Transverse colon (tissue), 4 donors: ENCODE results near the gene IKZF3. TPM values are rescaled to one million over a fixed set of nuclear protein-coding genes. Genes with fewer than 3 reads are reported as not detected.

Experiments
- DNase-seq: peaks from one replicate; pipeline ENCODE4 v3.0.0-alpha.2; 2019
- H3K27ac ChIP-seq, 4 donors: fragments of 200-600 bp; sonication (generic); 2 replicates each; pipeline ENCODE4 v1.5.1; 2016 to 2018; ENCODE audit warnings: inconsistent platforms in 4 of 4
- H3K27me3 ChIP-seq: fragments of 200-600 bp; sonication (generic); 2 replicates; pipeline ENCODE4 v1.5.1; 2017; ENCODE audit warnings: inconsistent platforms
- H3K36me3 ChIP-seq, 4 donors: fragments of 200-600 bp; sonication (generic); 2 replicates each; pipeline ENCODE4 v1.5.1; 2017 to 2019; ENCODE audit warnings: inconsistent platforms in 4 of 4
- H3K4me1 ChIP-seq, 4 donors: fragments of 200-600 bp; sonication (generic); 2 replicates each; pipeline ENCODE4 v1.5.1; 2017 to 2020; ENCODE audit warnings: inconsistent platforms in 4 of 4
- H3K4me3 ChIP-seq, 4 donors: fragments of 200-600 bp; sonication (generic); 1 replicate in 1 of 4; 2 replicates in 3 of 4; pipeline versions ENCODE4 v1.5.1 to v1.6.1; 2017 to 2019; ENCODE audit warnings: inconsistent platforms in 4 of 4
- H3K9me3 ChIP-seq, 2 donors: fragments of 200-600 bp; sonication (generic); 2 replicates each; pipeline ENCODE4 v1.5.1; 2017 to 2019; ENCODE audit warnings: inconsistent platforms in 2 of 2
- CTCF ChIP-seq, 5 experiments: fragments of 200-600 bp in 3 of 5; fragments of 450-650 bp in 2 of 5; sonication (generic) in 3 of 5; IDR thresholded peaks; 1 replicate in 2 of 5; 2 replicates in 3 of 5; pipeline ENCODE4 v1.5.1; 2016 to 2017; ENCODE audit warnings: antibody characterized with exemption in 5 of 5, inconsistent platforms in 3 of 5, mild to moderate bottlenecking in 2 of 5, moderate library complexity in 1 of 5
- EP300 ChIP-seq: sonication (generic); formaldehyde crosslinking; IDR thresholded peaks from one replicate; pipeline ENCODE4 v1.6.1; 2017; ENCODE audit warnings: antibody characterized with exemption, low read depth
- POLR2A ChIP-seq: fragments of 450-650 bp; IDR thresholded peaks from one replicate; pipeline ENCODE4 v1.6.1; 2016; ENCODE audit warnings: antibody characterized with exemption, mild to moderate bottlenecking, moderate library complexity
- POLR2AphosphoS5 ChIP-seq, 3 donors: sonication (generic); formaldehyde crosslinking; IDR thresholded peaks; one replicate each; pipeline ENCODE4 v1.6.1; 2016; ENCODE audit warnings: antibody characterized with exemption in 3 of 3
- WGBS, 2 donors: methylation state at CpG; one replicate each; pipeline ENCODE4 v1.1.5; 2018; ENCODE audit warnings: low coverage in 1 of 2; 5-methylcytosine and 5-hydroxymethylcytosine counted together
- in situ Hi-C, 4 donors: fragments of 200-750 bp; cut with MboI; loops; one replicate each; pipeline versions ENCODE4 v1.15.0 to v1.15.1; 2017; ENCODE audit warnings: low sequenced_read_pairs in 3 of 4, low pct_ligation_motif_present in 1 of 4, low pct_unique_long_range_greater_than_20kb in 1 of 4
- intact Hi-C: fragments of 100-400 bp; cut with DNase I; formaldehyde crosslinking; loops from one replicate; pipeline ENCODE4 v1.15.1; 2023; ENCODE audit warnings: low total_unique reads
- total RNA-seq, 4 donors: library from RNA; depleted of rRNA; stranded (reverse); fragments of >200 nt; gene quantifications; one replicate each; pipeline ENCODE4 v1.1.0, GENCODE V29; 2016

Gene IKZF3
- total RNA-seq, 4 donors from 2014 or later = 2.2 to 13.5 (median 3.0) TPM

DNA sequence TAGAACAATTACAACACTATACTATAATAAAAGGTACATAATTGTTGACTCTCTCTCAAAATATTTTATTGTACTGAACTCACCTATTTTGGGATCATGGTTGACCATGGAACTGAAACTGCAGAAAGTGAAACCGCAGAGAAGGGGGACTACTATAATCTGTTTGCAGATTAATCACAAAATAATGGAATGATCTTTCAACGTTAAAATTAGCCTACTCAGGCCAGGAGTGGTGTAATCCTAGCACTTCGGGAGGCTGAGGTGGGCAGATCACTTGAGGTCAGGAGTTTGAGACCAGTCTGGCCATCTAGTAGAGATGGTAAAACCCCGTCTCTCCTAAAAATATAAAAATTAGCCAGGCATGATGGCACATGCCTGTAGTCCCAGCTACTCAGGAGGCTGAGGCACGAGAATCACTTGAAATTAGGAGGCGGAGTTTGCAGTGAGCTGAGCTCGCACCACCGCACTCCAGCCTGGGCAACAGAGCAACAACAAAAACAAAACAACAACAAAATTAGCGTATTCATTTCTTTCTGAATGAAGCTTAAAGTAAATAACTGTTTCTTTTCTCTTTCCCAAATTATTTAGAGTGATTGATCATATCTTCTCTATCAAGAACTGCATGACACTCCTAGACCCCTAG is 45.6 kb downstream of the IKZF3 start:
- WGBS, 2 donors = 76 to 80% methylated on average over 7 to 9 of the region's 9 CpGs
- peaks cover 13% of the 10 kb centered on the region for H3K27me3 ChIP-seq
- TF ChIP-seq CTCF (IDR thresholded peaks at IDR 0.05) (no peak), POLR2AphosphoS5 (IDR thresholded peaks at IDR 0.05) (no peak), POLR2A (no peak), EP300 (no peak)
- H3K27ac ChIP-seq = no peak overlapping the region
- H3K9me3 ChIP-seq = no peaks in the 10 kb centered on the region
- in situ Hi-C loops (no loop called here), intact Hi-C loops (no loop called here)
- no peaks in the 10 kb centered on the region for H3K36me3 ChIP-seq
- H3K4me3 ChIP-seq = no peak overlapping the region
- no peaks in the 10 kb centered on the region for H3K4me1 ChIP-seq
- no peak for DNase-seq

DNA sequence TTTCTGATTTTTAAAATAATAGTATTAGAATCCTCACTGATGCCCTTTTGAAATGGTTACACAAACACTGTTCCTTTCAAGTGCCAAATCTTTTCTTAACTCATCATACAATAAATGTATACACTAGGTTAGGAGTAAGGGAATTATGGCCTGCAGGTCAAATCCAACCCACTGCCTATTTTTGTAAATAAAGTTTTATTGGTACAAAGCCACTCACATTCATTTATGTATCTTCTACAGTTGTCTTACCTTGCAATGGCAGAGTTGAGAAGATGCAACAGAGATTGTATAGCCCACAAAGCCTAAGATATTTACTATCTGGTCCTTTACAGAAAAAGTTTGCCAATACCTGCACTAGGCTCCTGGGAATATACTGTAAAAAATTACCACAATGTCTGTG is 47.8 kb downstream of the IKZF3 start:
- TF ChIP-seq EP300 = no peak
- TF ChIP-seq POLR2A = no peak
- TF ChIP-seq CTCF (IDR thresholded peaks at IDR 0.05) = no peak
- TF ChIP-seq POLR2AphosphoS5 (IDR thresholded peaks at IDR 0.05) = no peak
- H3K27ac ChIP-seq = no peak overlapping the region
- no peak for DNase-seq
- no peaks in the 10 kb centered on the region for H3K9me3 ChIP-seq
- no peak overlapping the region for H3K4me3 ChIP-seq
- no peaks in the 10 kb centered on the region for H3K36me3 ChIP-seq
- H3K27me3 ChIP-seq = peaks cover 29% of the 10 kb centered on the region
- H3K4me1 ChIP-seq = no peaks in the 10 kb centered on the region
- in situ Hi-C loops (no loop called here), intact Hi-C loops (no loop called here)

DNA sequence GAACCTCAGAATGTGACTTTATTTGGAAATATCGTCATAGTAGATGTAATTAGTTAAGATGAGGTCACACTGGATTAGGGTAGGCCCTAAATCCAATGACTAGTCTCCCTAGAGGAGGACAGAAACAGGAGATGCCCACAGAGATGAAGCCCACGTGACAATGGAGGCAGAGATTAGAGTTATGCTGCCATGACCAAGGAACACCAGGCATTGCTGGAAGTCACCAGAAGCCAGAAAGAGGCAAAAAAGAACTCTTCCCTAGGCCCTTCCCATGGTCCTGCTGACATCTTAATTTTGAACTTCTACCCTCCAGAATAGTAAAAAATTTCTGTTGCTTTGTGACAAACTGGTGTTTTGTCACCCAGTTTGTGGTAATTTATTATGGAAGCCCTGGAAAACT is 49.6 kb downstream of the IKZF3 start:
- 79 to 87% methylated on average over 2 of the region's 2 CpGs for WGBS, 2 donors

DNA sequence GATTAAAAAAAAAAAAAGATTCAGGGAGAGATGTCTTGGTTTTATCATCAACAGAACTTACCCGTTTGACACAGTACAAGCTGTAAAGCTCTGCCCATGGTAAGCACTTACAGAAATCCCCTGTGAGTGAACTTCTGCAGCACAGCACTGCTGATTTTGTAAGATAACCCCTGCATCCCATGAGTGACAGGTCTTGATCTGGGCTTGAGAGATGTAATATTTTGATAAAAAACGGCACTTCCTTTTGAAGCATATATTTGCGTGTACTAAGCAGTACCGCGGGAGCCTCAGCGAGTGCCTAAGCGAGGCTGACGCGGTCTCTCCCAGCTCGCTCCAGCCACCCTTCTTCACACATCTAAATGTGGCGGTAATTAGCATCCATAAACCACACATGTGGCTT is 50.5 kb downstream of the IKZF3 start:
- H3K9me3 ChIP-seq = no peaks in the 10 kb centered on the region
- H3K36me3 ChIP-seq = no peaks in the 10 kb centered on the region
- no peak for TF ChIP-seq CTCF (IDR thresholded peaks at IDR 0.05)
- no peak for TF ChIP-seq EP300
- no peak for TF ChIP-seq POLR2AphosphoS5 (IDR thresholded peaks at IDR 0.05)
- no peak for TF ChIP-seq POLR2A
- no peak for DNase-seq
- no peak overlapping the region for H3K4me3 ChIP-seq
- in situ Hi-C loops (no loop called here), intact Hi-C loops (no loop called here)
- WGBS, 2 donors = 67 to 73% methylated on average over 3 to 11 of the region's 11 CpGs
- H3K4me1 ChIP-seq = no peaks in the 10 kb centered on the region
- H3K27ac ChIP-seq = no peak overlapping the region
- H3K27me3 ChIP-seq = peaks cover 36% of the 10 kb centered on the region

More for the DNA sequence above, 49.6 kb downstream of the IKZF3 start:
- TF ChIP-seq CTCF (IDR thresholded peaks at IDR 0.05) (no peak), POLR2A (no peak), POLR2AphosphoS5 (IDR thresholded peaks at IDR 0.05) (no peak), EP300 (no peak)
- H3K36me3 ChIP-seq = no peaks in the 10 kb centered on the region
- no peaks in the 10 kb centered on the region for H3K9me3 ChIP-seq
- H3K4me3 ChIP-seq = no peak overlapping the region
- H3K27ac ChIP-seq = no peak overlapping the region
- peaks cover 36% of the 10 kb centered on the region for H3K27me3 ChIP-seq
- intact Hi-C loops = no loop called here
- in situ Hi-C loops = no loop called here
- no peaks in the 10 kb centered on the region for H3K4me1 ChIP-seq
- no peak for DNase-seq
